Activated CD8-positive, alpha-beta memory T cell treated with anti-CD3 and anti-CD28 coated beads, Interleukin-2, amount 50 U/mL, for 24 hours (primary cell): ENCODE measurements around the gene PLPP3.

Experiments
- DNase-seq: peaks from one replicate; pipeline ENCODE4 v3.0.0-alpha.2; 2020; ENCODE audit errors: extremely low read depth

Gene PLPP3

DNA sequence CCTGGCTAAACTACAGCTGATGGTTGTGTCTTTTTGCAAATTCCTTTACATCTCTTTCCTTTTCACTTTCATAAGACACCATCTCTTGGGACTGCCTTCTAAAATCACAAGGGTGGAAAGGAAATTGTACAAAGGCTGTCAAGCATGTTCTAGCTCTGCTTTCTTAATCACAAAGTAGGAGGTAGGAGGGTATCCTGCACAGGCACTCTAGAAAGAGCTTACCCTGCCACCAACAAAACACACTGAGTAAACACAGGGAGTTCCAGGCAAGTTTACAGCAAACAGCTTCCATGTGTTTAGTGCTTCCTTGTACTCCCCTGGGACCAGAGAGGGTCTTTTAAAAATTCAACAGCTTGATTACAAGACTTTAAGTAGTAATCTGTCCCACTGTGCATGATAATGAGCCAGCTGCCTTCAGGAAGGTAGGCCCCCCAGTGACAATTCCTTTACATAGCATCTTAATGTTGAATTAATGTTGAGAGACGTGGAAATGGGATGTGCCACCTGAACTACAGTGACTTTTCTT lies 2.4 kb downstream of the PLPP3 start:
- DNase-seq: no peak

DNA sequence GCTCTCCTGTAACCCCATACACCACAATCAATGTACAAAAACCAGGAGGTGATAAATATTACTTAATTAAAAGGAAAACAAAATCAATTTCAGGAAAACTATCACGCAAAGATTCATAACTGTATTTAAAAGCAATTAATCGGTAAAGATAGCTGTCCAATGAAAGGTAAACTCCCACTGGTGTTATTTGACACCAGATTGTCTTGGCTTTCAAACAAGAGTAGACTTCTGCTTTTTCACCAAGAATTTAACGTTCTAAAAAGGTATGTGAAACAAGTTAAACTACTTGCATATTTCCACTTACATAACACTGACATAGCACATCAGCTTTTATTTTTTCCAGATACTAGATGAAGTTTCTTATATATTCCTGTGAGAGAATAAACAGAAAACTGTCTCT lies 3.5 kb downstream of the PLPP3 start:
- no peak for DNase-seq

DNA sequence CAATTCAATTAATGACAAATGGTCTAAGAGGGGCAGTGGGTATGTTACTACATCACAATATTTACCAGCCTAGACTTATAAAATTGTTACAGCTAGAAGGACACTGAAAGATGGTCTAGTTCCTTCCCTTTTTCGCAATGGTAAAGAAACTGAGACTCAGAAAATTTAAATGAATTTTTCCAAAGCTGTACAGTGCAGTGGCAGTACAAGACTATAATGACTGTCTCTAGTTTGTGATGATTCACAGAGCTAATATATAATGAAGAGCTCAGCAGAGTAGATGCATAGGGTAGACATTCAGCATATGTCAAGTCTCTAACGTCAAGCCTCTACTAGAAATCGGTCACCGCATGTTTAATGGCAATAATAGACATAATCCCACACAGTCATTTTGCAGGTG lies 4.6 kb downstream of the PLPP3 start:
- no peak for DNase-seq

DNA sequence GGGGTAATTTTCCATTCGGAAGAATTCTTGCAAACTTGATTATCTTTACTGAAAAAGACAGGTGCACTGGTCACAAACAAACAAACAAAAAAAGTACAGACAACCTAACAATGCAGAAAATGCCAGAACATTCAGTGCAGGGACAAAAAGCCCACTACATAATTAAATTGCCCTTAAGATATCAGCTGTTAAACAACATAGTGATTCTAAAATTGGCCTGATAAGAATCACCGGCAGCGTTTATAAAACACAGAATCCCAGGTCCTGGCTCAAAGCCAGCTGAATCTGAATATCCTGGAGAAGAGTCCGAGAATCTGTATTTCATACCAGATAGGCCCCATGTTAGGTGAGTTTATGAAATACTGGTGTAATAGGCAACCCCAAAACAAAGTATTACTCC lies 6.1 kb downstream of the PLPP3 start:
- DNase-seq: no peak

DNA sequence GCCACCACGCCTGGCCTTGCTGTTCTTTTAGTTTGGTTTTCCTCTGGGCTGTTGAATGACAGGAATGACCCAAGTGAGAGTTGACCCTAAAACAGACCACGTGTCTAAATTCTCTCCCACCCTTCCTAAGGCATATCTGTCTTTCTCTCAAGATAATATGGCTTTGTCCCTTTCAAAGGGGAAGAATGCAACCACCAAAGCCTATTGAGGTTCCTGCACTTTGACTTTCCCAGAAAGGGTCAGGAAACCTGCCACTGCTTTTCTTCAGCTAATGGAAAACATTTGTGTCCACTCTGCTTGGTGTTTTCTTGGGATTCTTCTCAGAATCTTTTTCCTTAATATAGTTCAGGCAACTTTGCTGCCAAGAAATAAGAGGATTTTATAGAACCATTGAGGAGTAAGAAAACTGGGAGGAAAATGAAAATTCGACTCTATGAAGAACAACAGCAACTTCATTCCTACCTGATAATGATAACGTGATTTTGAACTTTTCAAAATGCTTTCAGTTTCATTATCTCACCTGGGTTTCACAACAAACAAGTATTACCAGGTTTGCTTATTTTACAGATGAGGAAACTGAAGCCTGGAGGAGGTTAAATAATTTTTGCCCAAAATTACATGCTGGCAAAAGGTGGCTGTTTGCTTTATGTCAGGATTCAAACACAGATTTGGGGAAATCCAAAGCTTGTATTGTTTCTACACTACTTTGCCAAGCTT lies 6.9 kb downstream of the PLPP3 start:
- no peak for DNase-seq

DNA sequence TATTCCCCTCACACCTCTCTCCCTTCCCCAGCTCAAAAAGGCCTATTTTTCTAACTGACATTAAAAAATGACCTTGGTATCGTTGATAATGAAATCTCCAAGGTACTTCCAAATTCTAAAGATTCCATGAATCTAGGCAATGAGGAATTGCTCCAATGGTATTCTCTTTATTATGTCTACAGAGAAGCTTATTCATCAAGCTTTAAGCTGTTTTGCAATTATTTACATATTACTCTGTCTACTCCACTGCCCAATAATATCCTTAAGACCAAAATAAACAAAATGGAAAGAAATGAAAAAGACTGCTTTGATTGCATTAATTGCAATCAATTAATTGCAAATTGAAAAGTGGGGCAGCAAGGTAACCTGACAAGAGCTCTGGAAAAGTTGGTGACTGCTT lies 7.9 kb downstream of the PLPP3 start:
- no peak for DNase-seq

DNA sequence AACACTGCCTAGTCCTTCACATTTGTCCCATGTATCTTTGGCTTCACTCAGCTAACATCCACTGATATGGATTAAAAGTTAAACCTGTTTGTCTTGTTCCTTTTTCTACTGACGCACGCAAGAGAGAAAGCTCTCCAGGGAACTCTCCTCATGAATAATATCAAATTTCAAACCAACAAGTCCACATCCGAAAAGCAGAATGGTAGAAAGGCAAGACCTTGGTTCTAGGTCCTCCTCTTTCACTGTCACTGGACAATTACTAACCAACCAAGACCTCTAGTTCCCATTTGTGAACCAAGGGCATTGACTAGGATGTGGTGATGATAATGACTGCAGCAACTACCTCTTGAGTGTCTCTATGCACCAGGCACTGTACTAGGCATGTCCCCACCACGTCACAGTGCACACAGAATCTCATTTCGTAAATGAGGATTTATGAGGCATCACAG lies 8.4 kb downstream of the PLPP3 start:
- no peak for DNase-seq

DNA sequence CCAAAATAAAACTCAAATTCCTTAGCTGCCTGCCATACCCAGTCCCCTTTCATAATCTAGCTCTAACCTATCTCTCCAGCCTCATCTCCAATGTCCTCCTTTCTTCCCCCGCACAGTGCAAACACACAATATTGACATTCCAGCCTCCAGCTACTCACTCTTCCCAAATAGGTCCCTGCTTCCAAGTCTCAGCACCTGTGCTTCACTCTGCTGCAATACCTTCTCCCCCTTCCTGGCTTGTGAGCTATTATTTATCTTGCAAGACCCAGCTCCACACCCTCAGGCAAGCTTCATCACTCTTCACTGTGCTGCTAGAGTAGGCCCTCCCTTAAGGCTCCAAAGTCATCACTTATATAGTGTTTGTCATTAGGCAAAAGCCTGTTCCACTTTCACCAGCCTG lies 9.7 kb downstream of the PLPP3 start:
- no peak for DNase-seq

DNA sequence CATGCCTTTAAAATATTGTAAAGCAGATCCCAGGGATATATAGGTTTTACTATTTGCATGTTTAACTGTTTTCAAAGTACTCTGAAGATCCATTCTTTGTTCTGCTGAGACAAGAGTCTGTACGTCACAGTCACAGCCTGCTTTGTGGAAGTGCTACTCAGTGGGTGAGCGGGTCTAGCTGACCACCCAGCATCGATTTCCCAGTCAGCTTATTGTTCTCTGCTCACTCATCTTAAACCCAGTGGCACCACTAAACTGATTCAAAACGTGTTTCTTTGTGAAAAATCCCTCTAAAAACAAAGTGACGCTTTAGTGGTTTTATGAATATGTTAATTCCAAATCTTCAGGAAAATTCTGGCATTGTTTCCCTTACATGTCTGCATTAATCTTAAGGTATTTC lies 12.4 kb downstream of the PLPP3 start:
- DNase-seq: no peak

DNA sequence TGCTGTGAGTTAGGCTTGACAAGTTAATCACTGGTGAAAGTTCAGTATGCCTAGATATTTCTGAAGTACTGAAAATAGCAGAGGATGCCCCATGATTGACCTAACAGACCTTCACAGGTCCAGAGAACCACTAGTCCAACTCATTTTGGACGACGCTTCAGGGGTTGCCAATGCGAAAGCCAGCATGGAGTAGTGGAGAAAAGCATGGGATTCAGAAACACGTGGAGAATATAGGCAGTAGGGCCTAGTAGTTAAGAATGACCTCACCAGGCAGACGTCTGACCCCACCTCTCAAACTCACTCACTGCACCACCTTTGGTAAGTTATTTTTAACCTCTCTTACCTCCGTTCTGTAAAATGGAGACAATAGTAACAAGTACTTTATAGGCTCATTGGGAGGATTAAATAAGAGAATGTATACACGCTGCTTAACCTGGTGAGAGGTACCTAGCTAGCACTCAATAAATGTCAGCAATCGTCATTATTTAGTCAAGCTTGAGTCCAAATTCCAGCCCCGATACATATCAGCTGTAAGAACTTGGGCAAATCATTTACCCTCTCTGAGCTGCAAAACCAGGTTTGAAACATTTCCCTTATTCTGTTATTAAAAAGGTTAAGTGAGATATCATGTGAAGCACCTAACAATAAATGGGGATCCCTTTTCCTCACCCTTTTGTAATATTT lies 13.2 kb downstream of the PLPP3 start:
- DNase-seq: no peak

DNA sequence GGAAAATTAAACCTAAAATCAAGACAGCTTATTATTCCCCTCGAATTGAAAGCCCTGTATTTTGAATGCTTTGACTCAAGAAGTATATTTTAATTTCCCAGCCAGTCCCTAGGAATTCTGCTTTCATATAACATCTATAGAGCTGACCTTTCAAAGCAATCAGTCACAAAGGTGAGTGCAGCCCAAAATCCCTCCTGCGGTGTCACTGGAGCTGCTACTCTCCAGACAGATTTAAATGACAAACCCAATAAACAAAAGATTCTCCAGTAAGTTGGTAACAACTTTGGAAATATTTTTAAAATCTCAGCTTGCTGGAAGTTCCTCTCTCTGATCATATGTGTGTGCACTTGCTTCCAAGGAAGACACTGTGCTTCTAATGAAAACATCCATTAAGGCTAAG lies 14.7 kb downstream of the PLPP3 start:
- no peak for DNase-seq

DNA sequence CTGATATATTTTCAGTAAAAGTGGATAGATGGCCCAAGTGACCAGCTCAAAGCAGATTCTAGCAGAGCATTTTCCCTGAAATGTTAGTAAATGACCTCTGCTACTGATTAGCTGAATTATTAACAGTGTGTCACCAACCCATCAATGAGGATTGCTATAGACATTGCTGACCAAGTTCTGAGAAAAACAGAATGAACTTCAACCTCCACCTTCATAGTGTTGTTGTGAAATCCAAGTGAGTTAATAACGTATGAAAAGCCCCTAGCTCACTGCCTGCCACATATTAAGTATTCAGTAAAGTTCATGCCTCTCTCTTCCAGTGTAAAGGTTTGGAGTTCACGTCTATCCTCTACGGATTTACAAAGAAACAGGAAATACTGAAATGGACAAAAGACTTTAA lies 15.8 kb downstream of the PLPP3 start:
- DNase-seq: no peak

DNA sequence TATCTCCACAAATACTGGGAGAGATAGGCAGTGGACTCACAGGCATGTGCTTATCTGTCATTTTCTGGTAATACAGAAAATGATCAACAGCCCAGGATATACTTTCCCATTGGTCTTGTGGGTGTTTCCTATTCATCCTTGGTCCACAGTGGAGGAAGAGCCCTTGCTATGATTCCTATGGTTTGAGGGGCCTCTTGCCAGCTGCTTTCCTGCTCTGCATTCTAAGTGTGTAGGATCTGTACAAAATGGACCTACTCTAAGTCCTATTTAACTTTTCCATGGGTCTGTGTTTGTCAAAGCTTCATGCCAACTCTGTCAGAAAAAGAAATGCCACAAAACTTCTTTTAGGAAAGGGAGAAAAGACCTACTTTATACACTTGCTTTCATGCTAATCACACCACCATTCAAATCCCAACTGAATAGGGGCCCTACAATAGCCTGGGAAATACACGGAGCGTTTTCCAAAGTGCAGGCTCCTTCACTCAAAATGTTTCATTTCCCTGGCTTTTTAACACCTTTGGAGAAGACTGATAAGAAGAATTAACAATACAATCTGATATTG lies 16.4 kb downstream of the PLPP3 start:
- DNase-seq: no peak

DNA sequence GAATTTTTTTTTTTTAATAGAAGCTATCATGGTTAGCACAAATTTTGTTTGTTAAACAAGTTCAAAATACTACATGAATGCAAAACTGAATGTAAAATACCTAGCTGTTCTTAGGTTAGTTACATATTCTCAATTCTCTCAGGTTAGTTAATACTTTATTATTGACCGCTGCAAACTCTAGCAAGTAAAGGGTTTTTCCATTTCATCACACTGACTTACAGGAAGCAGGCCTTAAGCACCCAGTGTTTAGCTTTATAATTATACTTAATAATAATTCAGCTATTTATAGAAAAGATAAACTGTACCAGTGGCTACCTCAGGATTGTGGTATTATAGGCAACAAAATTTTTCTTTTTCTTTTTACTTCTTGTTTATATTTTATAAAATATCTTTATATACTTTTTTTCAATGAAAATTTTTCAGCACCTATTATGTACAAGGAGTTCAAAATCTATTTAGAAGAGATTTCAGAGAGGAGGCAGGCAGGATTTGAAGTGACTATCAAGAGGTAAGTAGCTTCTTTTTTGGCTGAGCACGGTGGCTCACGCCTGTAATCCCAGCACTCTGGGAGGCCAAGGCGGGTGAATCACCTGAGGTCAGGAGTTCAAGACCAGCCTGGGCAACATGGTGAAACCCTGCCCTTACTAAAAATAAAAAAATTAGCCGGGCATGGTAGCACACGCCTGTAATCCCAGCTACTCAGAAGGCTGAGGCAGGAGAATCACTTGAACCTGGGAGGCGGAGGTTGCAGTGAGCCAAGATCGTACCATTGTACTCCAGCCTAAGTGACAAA lies 17.9 kb downstream of the PLPP3 start:
- DNase-seq: no peak

DNA sequence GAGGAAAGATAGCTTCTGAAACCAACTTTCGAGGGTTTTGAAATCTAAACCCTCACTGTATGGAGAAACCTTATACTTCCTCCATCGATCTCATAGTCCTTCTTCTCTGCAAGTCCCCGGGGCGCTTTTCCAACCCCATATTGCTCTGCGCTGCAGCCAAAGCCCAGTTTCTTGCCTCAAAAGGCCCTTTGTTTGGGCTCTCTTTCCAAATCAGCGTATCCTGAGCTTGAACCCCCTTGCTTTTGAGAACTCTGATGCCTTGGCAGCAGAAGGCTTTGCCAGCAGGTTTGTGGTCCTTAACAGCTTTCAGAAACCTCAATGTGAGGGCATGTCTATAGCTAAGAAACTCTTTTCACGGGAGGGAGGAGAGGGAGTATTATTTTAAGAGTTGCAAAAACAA lies 21.6 kb downstream of the PLPP3 start:
- no peak for DNase-seq

DNA sequence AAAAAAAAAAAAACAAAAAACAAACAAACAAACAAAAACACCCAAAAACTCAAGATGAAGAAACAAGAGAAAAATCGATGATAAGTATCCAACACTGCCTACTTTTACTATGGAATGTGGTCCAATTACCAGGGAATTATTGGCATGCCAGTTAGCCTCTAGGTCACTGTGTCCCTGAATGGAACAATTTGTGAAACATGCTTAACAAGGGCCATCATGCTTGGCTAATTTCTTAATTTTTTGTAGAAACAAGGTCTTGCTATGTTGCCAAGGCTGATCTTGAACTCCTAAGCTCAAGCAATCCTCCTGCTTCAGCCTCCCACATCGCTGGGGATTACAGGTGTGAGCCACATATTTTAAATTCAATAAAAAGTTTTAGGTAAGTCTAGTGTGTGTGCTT lies 23.9 kb downstream of the PLPP3 start:
- DNase-seq: no peak

DNA sequence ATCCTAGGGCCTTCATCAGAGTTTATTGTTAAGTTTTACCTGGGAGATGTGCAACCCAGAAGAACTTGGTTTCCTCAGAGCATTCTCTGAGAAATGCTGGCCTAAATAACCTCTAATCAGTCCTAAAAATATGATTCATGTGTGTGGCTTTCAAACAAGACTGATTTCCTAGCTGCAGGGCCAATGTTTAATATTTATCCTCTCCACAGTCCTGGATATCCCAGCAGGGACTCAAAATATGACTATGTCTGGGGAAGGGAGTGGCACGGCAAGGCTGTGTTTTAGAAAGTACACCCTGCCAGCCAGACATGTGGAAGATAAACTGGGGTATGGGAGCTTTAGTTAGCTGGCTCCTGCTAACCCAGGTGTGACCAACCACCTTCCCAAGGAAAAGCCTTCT lies 26.3 kb downstream of the PLPP3 start:
- DNase-seq: no peak

DNA sequence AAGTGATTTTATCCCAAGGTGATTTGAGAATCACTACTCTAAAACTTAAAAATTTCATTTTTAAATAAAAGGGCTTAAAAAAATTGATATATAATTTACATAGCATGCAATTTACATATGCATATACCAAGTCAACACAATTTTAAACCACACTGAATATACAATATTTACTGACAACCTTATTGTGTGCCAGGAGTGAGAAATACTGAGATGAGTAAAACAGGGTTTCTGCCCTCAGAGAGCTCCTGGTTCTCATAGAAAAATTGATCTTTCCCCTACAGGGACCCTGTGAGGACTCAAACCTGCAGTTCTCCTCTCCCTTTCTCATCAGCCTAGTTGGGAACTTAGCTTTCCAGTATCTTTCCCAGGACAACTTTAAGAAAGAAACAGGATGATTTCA lies 27.0 kb downstream of the PLPP3 start:
- DNase-seq: no peak

DNA sequence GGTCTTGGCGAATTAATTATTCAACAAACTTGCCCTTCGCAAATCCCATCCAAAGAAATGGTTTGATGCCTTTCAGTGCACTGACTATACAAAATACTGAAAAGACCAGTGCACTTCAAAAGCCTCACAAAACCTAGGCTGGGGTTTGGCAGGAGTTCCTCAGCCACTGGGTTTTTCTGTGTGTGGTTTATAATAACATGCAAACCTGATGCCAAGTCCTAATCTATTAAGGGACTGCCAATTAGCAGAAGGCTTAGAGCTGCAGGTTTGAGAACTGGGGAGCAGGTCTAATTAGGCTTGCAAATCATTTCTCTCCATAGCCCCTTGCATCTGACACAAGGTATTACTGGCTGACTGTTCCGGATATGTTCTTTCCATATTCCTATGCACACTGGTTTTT lies 27.7 kb downstream of the PLPP3 start:
- DNase-seq: no peak

DNA sequence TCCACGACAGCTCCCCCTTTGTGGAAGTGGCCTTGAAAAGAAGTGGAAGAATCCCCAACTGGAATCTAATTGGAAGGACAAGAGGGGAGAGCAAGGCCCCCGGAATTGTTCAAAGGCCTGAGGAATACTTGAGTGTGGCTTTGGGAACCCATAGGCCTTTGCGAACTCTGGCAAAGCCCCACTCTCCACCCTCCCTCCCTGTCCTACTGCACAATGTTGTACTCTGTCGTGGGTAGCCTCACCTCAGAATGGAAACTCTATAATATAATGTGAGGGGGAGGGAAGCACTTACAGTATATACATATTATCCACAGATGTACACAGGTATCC lies 28.5 kb downstream of the PLPP3 start:
- DNase-seq: no peak

DNA sequence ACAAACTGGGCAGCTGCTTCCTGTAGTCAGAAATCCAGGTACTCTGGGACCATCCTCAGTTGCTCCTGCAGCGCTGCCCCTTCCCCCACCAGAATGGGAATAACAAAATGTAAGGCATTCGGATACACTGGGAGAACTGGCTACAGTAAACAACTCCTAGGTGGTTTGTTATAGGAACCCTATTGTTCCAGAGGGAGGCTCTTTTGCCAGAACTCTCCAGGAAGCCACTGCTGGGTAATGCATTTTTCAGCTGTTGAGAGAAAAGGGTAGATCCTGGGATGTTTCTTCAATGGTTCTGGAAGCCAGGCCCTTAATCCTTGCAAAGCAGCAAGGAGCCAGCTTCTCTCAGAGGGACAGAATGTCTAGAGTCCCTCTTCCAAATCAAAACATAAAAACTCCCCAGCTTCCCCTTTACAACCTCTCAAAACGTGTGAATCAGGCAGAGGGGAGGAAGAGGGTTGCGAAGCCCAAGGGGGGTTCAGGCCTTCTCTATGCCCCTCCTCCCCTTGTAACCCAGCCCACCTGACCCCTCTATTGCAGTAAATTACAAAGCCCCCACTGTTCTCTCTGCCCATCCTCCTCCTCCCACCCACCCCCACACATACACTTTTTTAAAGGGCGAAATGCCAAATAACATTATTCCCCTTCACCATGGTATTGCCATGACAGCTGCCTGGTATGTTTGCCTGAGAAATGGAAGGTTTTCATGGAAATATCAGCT lies 29.1 kb downstream of the PLPP3 start:
- no peak for DNase-seq

DNA sequence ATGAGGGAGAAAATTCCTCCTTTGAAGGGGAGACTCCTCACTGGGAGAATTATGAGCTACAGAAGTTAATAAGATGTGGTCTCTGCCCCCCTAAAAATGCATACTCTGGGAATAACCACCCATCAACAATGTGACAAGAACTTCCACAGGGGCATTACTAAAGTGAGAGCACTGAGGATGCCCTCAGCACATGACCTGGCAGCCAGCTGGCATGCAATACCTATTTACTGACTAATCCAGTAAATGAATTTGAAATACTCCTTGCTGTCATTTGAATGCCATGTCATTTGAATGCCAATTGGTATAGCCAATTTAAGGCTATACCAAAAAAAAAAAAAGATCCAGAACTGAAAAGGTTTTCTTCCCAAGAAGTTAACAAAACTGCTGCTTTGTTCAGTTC lies 30.8 kb downstream of the PLPP3 start:
- DNase-seq: no peak
